ENCODE data around the gene RITA1.

Gene RITA1

GRCh38 chr12:113207613-113208040 is 22.1 kb downstream of the RITA1 start:
- no peaks in the 10 kb centered on the region for H3K36me3 ChIP-seq (ENCODE audit: low read depth)
- no peak for ATAC-seq (ENCODE audit: low read depth)
- TF ChIP-seq CTCF (IDR thresholded peaks at IDR 0.05; ENCODE audit: poor library complexity, severe bottlenecking) = no peak
- no peak for DNase-seq (ENCODE audit: low spot score)
- no peaks in the 10 kb centered on the region for H3K27me3 ChIP-seq (ENCODE audit: insufficient read depth, poor library complexity, severe bottlenecking)
- H3K9me3 ChIP-seq (ENCODE audit: severe bottlenecking) = no peaks in the 10 kb centered on the region
- H3K4me3 ChIP-seq (ENCODE audit: severe bottlenecking) = no peak overlapping the region
- no peak overlapping the region for H3K27ac ChIP-seq (ENCODE audit: poor library complexity, severe bottlenecking)
- no peaks in the 10 kb centered on the region for H3K4me1 ChIP-seq (ENCODE audit: insufficient read depth, poor library complexity, severe bottlenecking)

- no peak overlapping the region for H3K4me3 ChIP-seq (ENCODE audit: severe bottlenecking)
- H3K27ac ChIP-seq (ENCODE audit: poor library complexity, severe bottlenecking) = no peak overlapping the region
- no peaks in the 10 kb centered on the region for H3K4me1 ChIP-seq (ENCODE audit: insufficient read depth, poor library complexity, severe bottlenecking)
- H3K27me3 ChIP-seq (ENCODE audit: insufficient read depth, poor library complexity, severe bottlenecking) = no peaks in the 10 kb centered on the region
- DNase-seq (ENCODE audit: low spot score) (no peak), ATAC-seq (ENCODE audit: low read depth) (no peak)
- H3K9me3 ChIP-seq (ENCODE audit: severe bottlenecking) = no peaks in the 10 kb centered on the region
- no peak for TF ChIP-seq CTCF (IDR thresholded peaks at IDR 0.05; ENCODE audit: poor library complexity, severe bottlenecking)
- H3K36me3 ChIP-seq (ENCODE audit: low read depth) = no peaks in the 10 kb centered on the region
Observed at GRCh38 chr12:113208041-113208934, 22.8 kb downstream of the RITA1 start.

- Histone ChIP-seq H3K27ac (ENCODE audit: poor library complexity, severe bottlenecking) (no peak overlapping the region), H3K4me1 (ENCODE audit: insufficient read depth, poor library complexity, severe bottlenecking) (peaks cover 21% of the 10 kb centered on the region), H3K27me3 (ENCODE audit: insufficient read depth, poor library complexity, severe bottlenecking) (no peaks in the 10 kb centered on the region), H3K9me3 (ENCODE audit: severe bottlenecking) (no peaks in the 10 kb centered on the region), H3K4me3 (ENCODE audit: severe bottlenecking) (no peak overlapping the region), H3K36me3 (ENCODE audit: low read depth) (no peaks in the 10 kb centered on the region)
- ATAC-seq (ENCODE audit: low read depth) (no peak), DNase-seq (ENCODE audit: low spot score) (no peak)
- TF ChIP-seq CTCF (IDR thresholded peaks at IDR 0.05; ENCODE audit: poor library complexity, severe bottlenecking) = no peak
Observed at GRCh38 chr12:113211160-113211559, 25.6 kb downstream of the RITA1 start.

- Histone ChIP-seq H3K36me3 (ENCODE audit: low read depth) (no peaks in the 10 kb centered on the region), H3K4me3 (ENCODE audit: severe bottlenecking) (no peak overlapping the region), H3K27me3 (ENCODE audit: insufficient read depth, poor library complexity, severe bottlenecking) (no peaks in the 10 kb centered on the region), H3K27ac (ENCODE audit: poor library complexity, severe bottlenecking) (peak overlapping the region; percentile 74), H3K9me3 (ENCODE audit: severe bottlenecking) (no peaks in the 10 kb centered on the region), H3K4me1 (ENCODE audit: insufficient read depth, poor library complexity, severe bottlenecking) (peaks cover 21% of the 10 kb centered on the region)
- peak; percentile 15 for TF ChIP-seq CTCF (IDR thresholded peaks at IDR 0.05; ENCODE audit: poor library complexity, severe bottlenecking)
- DNase-seq (ENCODE audit: low spot score) = no peak
- ATAC-seq (ENCODE audit: low read depth) = peak; percentile 91
Observed at GRCh38 chr12:113214895-113215400, 29.4 kb downstream of the RITA1 start.

- H3K4me1 ChIP-seq (ENCODE audit: insufficient read depth, poor library complexity, severe bottlenecking) = peaks cover 21% of the 10 kb centered on the region
- H3K4me3 ChIP-seq (ENCODE audit: severe bottlenecking) = no peak overlapping the region
- no peaks in the 10 kb centered on the region for H3K36me3 ChIP-seq (ENCODE audit: low read depth)
- H3K27ac ChIP-seq (ENCODE audit: poor library complexity, severe bottlenecking) = peak overlapping the region; percentile 74
- ATAC-seq (ENCODE audit: low read depth) (no peak), DNase-seq (ENCODE audit: low spot score) (no peak)
- H3K27me3 ChIP-seq (ENCODE audit: insufficient read depth, poor library complexity, severe bottlenecking) = no peaks in the 10 kb centered on the region
- no peaks in the 10 kb centered on the region for H3K9me3 ChIP-seq (ENCODE audit: severe bottlenecking)
- no peak for TF ChIP-seq CTCF (IDR thresholded peaks at IDR 0.05; ENCODE audit: poor library complexity, severe bottlenecking)
Observed at GRCh38 chr12:113216027-113216426, 30.5 kb downstream of the RITA1 start.
